A673 (cell line): ENCODE measurements around the gene MOSPD2.

Experiments used
- CTCF ChIP-seq: fragments of 300-800, 200-600 bp; sonication (generic); conservative IDR thresholded peaks from 2 replicates; pipeline ENCODE4 v1.5.1; 2017; ENCODE audit warnings: low read depth, mild to moderate bottlenecking, antibody characterized with exemption, low read length, moderate library complexity, mixed read lengths
- EZH2 ChIP-seq: fragments of 200-600 bp; sonication (generic); IDR thresholded peaks from 2 replicates; pipeline ENCODE4 v1.6.1; 2017; ENCODE audit warnings: borderline replicate concordance, low read depth, mild to moderate bottlenecking, mixed read lengths, antibody characterized with exemption, low read length; ENCODE audit not compliant: poor library complexity, severe bottlenecking

GRCh38 chrX:14851526-14851925, 21.7 kb upstream of the MOSPD2 start:
- TF ChIP-seq CTCF (no peak), EZH2 (no peak)
